Thyroid gland (tissue), 4 donors: Measurements from ENCODE around the gene ULK4.

Experiments
- POLR2A ChIP-seq, 2 donors: fragments of 450-650 bp; IDR thresholded peaks; one replicate each; pipeline ENCODE4 v1.6.1; 2017; ENCODE audit warnings: antibody characterized with exemption in 2 of 2, mild to moderate bottlenecking in 2 of 2, moderate library complexity in 1 of 2
- TF ChIP-seq, protein P1 (sequence below), 6 experiments: fragments of 200-600 bp in 3 of 6; fragments of 450-650 bp in 3 of 6; sonication (generic) in 3 of 6; IDR thresholded peaks; one replicate each; pipeline ENCODE4 v1.5.1; 2016 to 2019; ENCODE audit warnings: antibody characterized with exemption in 6 of 6, mild to moderate bottlenecking in 2 of 6, inconsistent platforms in 1 of 6, moderate library complexity in 1 of 6

- TF ChIP-seq POLR2A (IDR thresholded peaks at IDR 0.05), result no peak
- TF ChIP-seq, protein P1, sequence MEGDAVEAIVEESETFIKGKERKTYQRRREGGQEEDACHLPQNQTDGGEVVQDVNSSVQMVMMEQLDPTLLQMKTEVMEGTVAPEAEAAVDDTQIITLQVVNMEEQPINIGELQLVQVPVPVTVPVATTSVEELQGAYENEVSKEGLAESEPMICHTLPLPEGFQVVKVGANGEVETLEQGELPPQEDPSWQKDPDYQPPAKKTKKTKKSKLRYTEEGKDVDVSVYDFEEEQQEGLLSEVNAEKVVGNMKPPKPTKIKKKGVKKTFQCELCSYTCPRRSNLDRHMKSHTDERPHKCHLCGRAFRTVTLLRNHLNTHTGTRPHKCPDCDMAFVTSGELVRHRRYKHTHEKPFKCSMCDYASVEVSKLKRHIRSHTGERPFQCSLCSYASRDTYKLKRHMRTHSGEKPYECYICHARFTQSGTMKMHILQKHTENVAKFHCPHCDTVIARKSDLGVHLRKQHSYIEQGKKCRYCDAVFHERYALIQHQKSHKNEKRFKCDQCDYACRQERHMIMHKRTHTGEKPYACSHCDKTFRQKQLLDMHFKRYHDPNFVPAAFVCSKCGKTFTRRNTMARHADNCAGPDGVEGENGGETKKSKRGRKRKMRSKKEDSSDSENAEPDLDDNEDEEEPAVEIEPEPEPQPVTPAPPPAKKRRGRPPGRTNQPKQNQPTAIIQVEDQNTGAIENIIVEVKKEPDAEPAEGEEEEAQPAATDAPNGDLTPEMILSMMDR (IDR thresholded peaks at IDR 0.05), result no peak
Measured at GRCh38 chr3:41629986-41630385, 331.9 kb downstream of the ULK4 start.
